ENCODE measurements around the gene GATAD2A. TPM values are rescaled to one million over a fixed set of nuclear protein-coding genes. Genes with fewer than 3 reads are reported as not detected.

GATAD2A gene
- total and polyA plus RNA-seq, 2 of the 13 experiments (the other 11 are each of a cell fraction or from before 2014, with no cell fraction given), result 16.8 to 28.6 TPM

DNA sequence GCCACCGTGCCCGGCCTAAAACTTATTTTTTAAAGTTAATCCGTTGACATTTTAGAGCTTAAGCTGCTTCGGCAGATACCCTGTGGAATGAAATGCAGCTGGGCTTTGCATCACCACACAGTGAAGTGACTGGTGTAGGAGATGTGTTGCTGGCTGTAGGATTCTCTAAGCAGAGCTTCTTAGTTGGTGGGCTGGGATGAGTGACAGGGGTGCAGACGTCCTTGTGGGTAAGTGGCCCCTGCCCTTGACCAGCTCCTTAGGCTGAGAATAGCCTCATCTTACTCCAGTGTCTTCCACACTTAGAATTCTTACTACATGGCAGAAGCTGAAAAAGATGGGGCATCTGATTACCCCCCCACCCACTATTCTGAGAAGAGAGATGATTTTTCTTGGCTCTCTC is 11.6 kb downstream of the GATAD2A start:
- in situ Hi-C loops (cut with HindIII; ENCODE audit: extremely low pct_ligation_motif_present, low pct_unique_long_range_greater_than_20kb), result no loop called here
- ATAC-seq (no peak), FAIRE-seq (no peak)

More for the DNA sequence above, 11.6 kb downstream of the GATAD2A start:
- no peaks in the 10 kb centered on the region for H3K9me3 ChIP-seq (ENCODE audit: low read length)
- no peaks in the 10 kb centered on the region for H3K4me1 ChIP-seq (ENCODE audit: insufficient read depth, low read length)
- TF ChIP-seq CAMTA2 (CRISPR knock-in tag; IDR thresholded peaks at IDR 0.05; ENCODE audit: borderline replicate concordance), result no peak
- no peak for TF ChIP-seq MAFK (conservative IDR thresholded peaks at IDR 0.05 in 1 of 2, IDR thresholded peaks at IDR 0.05 in 1 of 2; ENCODE audit: low read length in 2 of 2)
- no peak for TF ChIP-seq MBNL3 (CRISPR knock-in tag; conservative IDR thresholded peaks at IDR 0.05)
- TF ChIP-seq, protein P1, sequence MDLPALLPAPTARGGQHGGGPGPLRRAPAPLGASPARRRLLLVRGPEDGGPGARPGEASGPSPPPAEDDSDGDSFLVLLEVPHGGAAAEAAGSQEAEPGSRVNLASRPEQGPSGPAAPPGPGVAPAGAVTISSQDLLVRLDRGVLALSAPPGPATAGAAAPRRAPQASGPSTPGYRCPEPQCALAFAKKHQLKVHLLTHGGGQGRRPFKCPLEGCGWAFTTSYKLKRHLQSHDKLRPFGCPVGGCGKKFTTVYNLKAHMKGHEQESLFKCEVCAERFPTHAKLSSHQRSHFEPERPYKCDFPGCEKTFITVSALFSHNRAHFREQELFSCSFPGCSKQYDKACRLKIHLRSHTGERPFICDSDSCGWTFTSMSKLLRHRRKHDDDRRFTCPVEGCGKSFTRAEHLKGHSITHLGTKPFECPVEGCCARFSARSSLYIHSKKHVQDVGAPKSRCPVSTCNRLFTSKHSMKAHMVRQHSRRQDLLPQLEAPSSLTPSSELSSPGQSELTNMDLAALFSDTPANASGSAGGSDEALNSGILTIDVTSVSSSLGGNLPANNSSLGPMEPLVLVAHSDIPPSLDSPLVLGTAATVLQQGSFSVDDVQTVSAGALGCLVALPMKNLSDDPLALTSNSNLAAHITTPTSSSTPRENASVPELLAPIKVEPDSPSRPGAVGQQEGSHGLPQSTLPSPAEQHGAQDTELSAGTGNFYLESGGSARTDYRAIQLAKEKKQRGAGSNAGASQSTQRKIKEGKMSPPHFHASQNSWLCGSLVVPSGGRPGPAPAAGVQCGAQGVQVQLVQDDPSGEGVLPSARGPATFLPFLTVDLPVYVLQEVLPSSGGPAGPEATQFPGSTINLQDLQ (CRISPR knock-in tag; IDR thresholded peaks at IDR 0.05), result no peak
- TF ChIP-seq GZF1 (CRISPR knock-in tag; IDR thresholded peaks at IDR 0.05), result no peak
- TF ChIP-seq ATRX (CRISPR knock-in tag; IDR thresholded peaks at IDR 0.05; ENCODE audit: borderline replicate concordance), result no peak
- TF ChIP-seq, protein P2, sequence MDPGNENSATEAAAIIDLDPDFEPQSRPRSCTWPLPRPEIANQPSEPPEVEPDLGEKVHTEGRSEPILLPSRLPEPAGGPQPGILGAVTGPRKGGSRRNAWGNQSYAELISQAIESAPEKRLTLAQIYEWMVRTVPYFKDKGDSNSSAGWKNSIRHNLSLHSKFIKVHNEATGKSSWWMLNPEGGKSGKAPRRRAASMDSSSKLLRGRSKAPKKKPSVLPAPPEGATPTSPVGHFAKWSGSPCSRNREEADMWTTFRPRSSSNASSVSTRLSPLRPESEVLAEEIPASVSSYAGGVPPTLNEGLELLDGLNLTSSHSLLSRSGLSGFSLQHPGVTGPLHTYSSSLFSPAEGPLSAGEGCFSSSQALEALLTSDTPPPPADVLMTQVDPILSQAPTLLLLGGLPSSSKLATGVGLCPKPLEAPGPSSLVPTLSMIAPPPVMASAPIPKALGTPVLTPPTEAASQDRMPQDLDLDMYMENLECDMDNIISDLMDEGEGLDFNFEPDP (CRISPR knock-in tag; conservative IDR thresholded peaks at IDR 0.05), result no peak
- no peak overlapping the region for H2AFZ ChIP-seq (ENCODE audit: low read length)
- H3K4me2 ChIP-seq (ENCODE audit: low read depth, low read length), result no peak overlapping the region
- no peak for DNase-seq (ENCODE audit: low spot score)
- H3K79me2 ChIP-seq (ENCODE audit: insufficient read depth, low read length), result peaks cover 86% of the 10 kb centered on the region
- no peak overlapping the region for H3K9ac ChIP-seq (ENCODE audit: insufficient read depth, low read depth, low read length)
- H4K20me1 ChIP-seq (ENCODE audit: insufficient read depth, low read length), result peaks cover 17% of the 10 kb centered on the region; the same call in 1 of the 2 replicates
- peaks cover 2 to 4% of the 10 kb centered on the region in 2 experiments; a peak in 1 of 5 replicates for H3K36me3 ChIP-seq (replicated peaks in 1 of 2; ENCODE audit: control insufficient read depth in 1 of 2, insufficient read depth in 2 of 2, low read length in 2 of 2)
- intact Hi-C loops (cut with micrococcal nuclease; ENCODE audit: unreplicated experiment), result no loop called here
- no peak overlapping the region for H3K4me3 ChIP-seq (replicated peaks in 1 of 3; ENCODE audit: insufficient read depth in 1 of 3, low read depth in 2 of 3, low read length in 3 of 3)
- BruUV-seq (replicated peaks), result no TSS peak
- ChIA-PET CTCF (ENCODE audit: low intra/inter-chr PET ratio, low total read pairs) (no interaction called here), POLR2A (no interaction called here)
- no peaks in the 10 kb centered on the region for H3K27me3 ChIP-seq (ENCODE audit: control insufficient read depth in 1 of 2, insufficient read depth in 2 of 2, low read length in 2 of 2)
- WGBS (ENCODE audit: low lambda C conversion rate), result 95% methylated on average over 5 of the region's 5 CpGs
- no peak overlapping the region for H3K27ac ChIP-seq (ENCODE audit: extremely low read length, insufficient read depth, low read length)
